Measurements from ENCODE around the gene RPS25. TPM values are rescaled to one million over a fixed set of nuclear protein-coding genes. Genes with fewer than 3 reads are reported as not detected.

Gene RPS25
- total and polyA plus RNA-seq, 9 of the 15 experiments (the other 6 are each of a cell fraction or from before 2014, with no cell fraction given) = 1,553 to 5,486 (median 2,471) TPM

- no peak for TF ChIP-seq MGA (IDR thresholded peaks at IDR 0.05)
Observed at GRCh38 chr11:119021631-119022030, 3.5 kb upstream of the RPS25 start (continued).

Measured in K562 (cell line).